Measurements from ENCODE around the gene IFNA10.
"Not testable (repeated sequence)": the region's sequence is repeated elsewhere in the genome, so short reads cannot be mapped to it uniquely, and the experiment has no call there.

GRCh38 chr9:21235468-21236359, 28.8 kb upstream of the IFNA10 start:
- peak; percentile 70 for TF ChIP-seq CTCF (IDR thresholded peaks at IDR 0.05; ENCODE audit: poor library complexity)
- not testable (repeated sequence) for TF ChIP-seq EZH2 (IDR thresholded peaks at IDR 0.05; ENCODE audit: borderline replicate concordance)
